ENCODE data around the gene ZNF831. TPM values are rescaled to one million over a fixed set of nuclear protein-coding genes. Genes with fewer than 3 reads are reported as not detected.

The ZNF831 gene
- total and polyA plus RNA-seq, 4 donors, result 0.14 to 1.0 (median 0.56) TPM

DNA sequence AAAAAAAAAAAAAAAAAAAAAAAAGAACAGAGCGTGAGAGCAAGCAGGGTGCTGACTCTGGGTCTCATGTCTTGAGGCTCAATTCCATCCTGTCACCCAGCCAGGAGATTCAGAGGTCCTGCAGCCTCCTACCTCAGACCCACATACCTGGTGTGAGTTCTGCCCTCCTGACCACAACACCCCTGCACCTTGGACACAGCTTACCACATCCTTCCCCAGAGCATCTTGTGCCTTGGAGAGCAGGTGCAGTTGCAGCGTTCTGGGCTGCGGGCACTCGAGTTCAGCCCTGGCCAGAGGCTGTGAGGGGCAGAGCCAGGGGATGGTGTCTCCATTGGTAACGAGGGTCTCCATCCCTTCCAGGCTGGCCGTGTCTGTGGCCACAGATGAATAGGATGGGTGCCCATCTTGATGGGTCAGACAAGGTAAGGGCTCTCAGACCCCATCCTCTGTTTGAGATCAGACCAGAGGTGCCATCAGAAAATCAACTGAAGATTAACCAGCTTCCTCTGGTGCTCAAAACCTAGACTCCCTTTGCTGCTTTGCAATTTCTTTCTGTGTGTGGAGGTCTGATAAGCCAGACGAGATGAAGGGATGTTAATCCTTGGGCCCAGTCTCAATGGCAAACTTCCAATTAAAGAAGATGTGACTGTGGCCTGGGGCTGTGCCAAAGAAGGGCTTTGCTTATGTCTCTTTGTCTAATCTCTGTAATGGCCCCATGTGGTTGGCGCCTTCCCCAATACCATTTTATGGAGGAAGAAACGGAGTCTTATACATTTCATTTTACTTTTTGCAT is 14.7 kb upstream of the ZNF831 start:
- Histone ChIP-seq H3K4me3 (no peak overlapping the region), H3K9me3 (ENCODE audit: control insufficient read depth in 4 of 4, insufficient read depth in 3 of 4, low read length in 3 of 4) (peaks cover 0 to 4% (median 0%) of the 10 kb centered on the region in 4 donors), H3K36me3 (ENCODE audit: control insufficient read depth in 4 of 4, insufficient read depth in 4 of 4, low read length in 4 of 4) (no peaks in the 10 kb centered on the region), H3K9ac (ENCODE audit: insufficient read depth in 1 of 2, low read length in 2 of 2) (no peak overlapping the region), H3K4me1 (ENCODE audit: control insufficient read depth in 5 of 5, insufficient read depth in 5 of 5, low read length in 5 of 5) (peaks cover 6 to 45% (median 9%) of the 10 kb centered on the region in 5 donors), H3K27me3 (ENCODE audit: control insufficient read depth in 3 of 3, insufficient read depth in 3 of 3, low read length in 2 of 3) (no peaks in the 10 kb centered on the region), H3K27ac (ENCODE audit: low read depth in 1 of 2, low read length in 1 of 2) (no peak overlapping the region)
- 67 to 77% methylated on average over 9 of the region's 9 CpGs for WGBS, 2 donors
- TF ChIP-seq, protein P1, sequence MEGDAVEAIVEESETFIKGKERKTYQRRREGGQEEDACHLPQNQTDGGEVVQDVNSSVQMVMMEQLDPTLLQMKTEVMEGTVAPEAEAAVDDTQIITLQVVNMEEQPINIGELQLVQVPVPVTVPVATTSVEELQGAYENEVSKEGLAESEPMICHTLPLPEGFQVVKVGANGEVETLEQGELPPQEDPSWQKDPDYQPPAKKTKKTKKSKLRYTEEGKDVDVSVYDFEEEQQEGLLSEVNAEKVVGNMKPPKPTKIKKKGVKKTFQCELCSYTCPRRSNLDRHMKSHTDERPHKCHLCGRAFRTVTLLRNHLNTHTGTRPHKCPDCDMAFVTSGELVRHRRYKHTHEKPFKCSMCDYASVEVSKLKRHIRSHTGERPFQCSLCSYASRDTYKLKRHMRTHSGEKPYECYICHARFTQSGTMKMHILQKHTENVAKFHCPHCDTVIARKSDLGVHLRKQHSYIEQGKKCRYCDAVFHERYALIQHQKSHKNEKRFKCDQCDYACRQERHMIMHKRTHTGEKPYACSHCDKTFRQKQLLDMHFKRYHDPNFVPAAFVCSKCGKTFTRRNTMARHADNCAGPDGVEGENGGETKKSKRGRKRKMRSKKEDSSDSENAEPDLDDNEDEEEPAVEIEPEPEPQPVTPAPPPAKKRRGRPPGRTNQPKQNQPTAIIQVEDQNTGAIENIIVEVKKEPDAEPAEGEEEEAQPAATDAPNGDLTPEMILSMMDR (IDR thresholded peaks at IDR 0.05; ENCODE audit: control extremely low read depth, extremely low read depth), result no peak
- DNase-seq, result peak in 2 of 3 donors; percentile 44 to 50
- ATAC-seq (ENCODE audit: insufficient read depth, low FRiP score), result no peak

DNA sequence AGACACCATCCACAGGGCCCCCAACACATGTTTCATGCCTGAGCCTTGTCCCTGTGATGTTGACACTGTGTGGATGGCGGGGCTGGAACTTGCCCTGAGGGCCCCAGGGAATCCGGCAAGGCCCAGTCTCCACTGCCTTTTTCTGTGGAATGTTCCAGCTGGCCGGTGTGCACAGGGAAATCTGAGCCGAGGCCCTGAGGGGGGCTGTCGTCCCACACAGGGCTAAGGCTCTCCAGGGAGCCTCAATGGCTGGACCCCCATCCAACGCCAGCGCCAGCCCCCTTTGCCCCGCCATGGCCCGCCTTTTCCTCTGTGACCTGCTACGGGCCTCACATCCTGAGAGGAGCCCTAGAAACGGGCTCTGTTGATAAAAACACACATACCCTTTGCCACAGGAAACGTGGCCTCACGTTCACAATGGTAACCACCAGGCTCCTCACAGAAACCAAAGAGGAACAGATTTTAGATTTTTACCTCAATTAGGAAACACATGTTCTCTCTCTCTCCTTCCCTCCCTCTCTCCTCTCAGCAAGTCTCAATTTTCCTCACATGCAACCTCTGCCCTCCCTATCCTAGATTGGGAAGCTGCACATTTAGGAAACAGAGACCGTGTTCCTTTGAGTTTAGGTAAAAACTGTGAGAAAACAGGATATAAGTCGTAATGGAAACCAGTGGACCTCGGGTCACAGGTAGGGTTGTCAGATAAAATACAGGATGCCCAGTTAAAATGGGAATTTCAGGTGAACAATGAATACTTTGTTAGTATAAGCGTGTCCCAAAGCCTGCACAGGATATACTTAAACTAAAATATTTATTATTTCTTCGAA is 13.7 kb upstream of the ZNF831 start:
- TF ChIP-seq, protein P1 (IDR thresholded peaks at IDR 0.05; ENCODE audit: control extremely low read depth, extremely low read depth), result no peak
- H3K27me3 ChIP-seq (ENCODE audit: control insufficient read depth in 3 of 3, insufficient read depth in 3 of 3, low read length in 2 of 3), result no peaks in the 10 kb centered on the region
- peaks cover 0 to 4% (median 0%) of the 10 kb centered on the region in 4 donors for H3K9me3 ChIP-seq (ENCODE audit: control insufficient read depth in 4 of 4, insufficient read depth in 3 of 4, low read length in 3 of 4)
- H3K36me3 ChIP-seq (ENCODE audit: control insufficient read depth in 4 of 4, insufficient read depth in 4 of 4, low read length in 4 of 4), result no peaks in the 10 kb centered on the region
- no peak overlapping the region for H3K27ac ChIP-seq (ENCODE audit: low read depth in 1 of 2, low read length in 1 of 2)
- no peak for ATAC-seq (ENCODE audit: insufficient read depth, low FRiP score)
- peaks cover 6 to 45% (median 9%) of the 10 kb centered on the region in 5 donors for H3K4me1 ChIP-seq (ENCODE audit: control insufficient read depth in 5 of 5, insufficient read depth in 5 of 5, low read length in 5 of 5)
- peak; percentile 64 to 71 (median 65) for DNase-seq
- 21 to 45% methylated on average over 18 of the region's 18 CpGs for WGBS, 2 donors
- no peak overlapping the region for H3K9ac ChIP-seq (ENCODE audit: insufficient read depth in 1 of 2, low read length in 2 of 2)
- no peak overlapping the region for H3K4me3 ChIP-seq

DNA sequence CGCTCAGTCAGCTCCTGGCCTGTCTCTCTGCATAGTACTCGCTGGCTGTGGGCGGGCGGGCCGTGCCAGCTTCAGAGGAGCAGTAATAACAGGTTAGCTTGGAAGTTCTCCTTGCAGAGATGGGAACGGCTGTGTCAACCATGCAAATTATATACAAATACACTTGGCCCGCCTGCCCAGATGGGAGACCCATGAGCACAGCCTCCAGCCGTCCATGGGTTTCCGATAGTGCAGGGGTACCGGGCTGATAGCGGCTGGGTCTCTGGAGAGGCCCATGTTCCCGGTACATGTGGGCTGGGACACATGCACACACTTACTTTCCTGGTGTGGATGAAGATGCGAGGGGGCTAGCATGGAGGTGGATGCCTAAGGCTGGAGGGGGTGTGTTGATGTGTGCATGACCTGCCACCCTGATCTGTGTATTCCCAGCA is 12.8 kb upstream of the ZNF831 start:
- Histone ChIP-seq H3K4me1 (ENCODE audit: control insufficient read depth in 5 of 5, insufficient read depth in 5 of 5, low read length in 5 of 5) (peaks cover 6 to 45% (median 9%) of the 10 kb centered on the region in 5 donors), H3K9me3 (ENCODE audit: control insufficient read depth in 4 of 4, insufficient read depth in 3 of 4, low read length in 3 of 4) (peaks cover 0 to 4% (median 0%) of the 10 kb centered on the region in 4 donors), H3K4me3 (no peak overlapping the region), H3K36me3 (ENCODE audit: control insufficient read depth in 4 of 4, insufficient read depth in 4 of 4, low read length in 4 of 4) (no peaks in the 10 kb centered on the region), H3K27me3 (ENCODE audit: control insufficient read depth in 3 of 3, insufficient read depth in 3 of 3, low read length in 2 of 3) (no peaks in the 10 kb centered on the region), H3K9ac (ENCODE audit: insufficient read depth in 1 of 2, low read length in 2 of 2) (no peak overlapping the region), H3K27ac (ENCODE audit: low read depth in 1 of 2, low read length in 1 of 2) (no peak overlapping the region)
- no peak for ATAC-seq (ENCODE audit: insufficient read depth, low FRiP score)
- no peak for DNase-seq
- WGBS, 2 donors, result 92 to 97% methylated on average over 13 of the region's 13 CpGs
- TF ChIP-seq, protein P1 (IDR thresholded peaks at IDR 0.05; ENCODE audit: control extremely low read depth, extremely low read depth), result no peak

Data from lung (tissue), 12 donors.